CD4-positive, alpha-beta T cell treated with Interleukin-4 for 1 hour (primary cell): ENCODE measurements around the gene MAPK13.
"Not testable (repeated sequence)": the region's sequence is repeated elsewhere in the genome, so short reads cannot be mapped to it uniquely, and the experiment has no call there.

Source experiments
- DNase-seq, 2 donors: peaks; one replicate each; pipeline ENCODE4 v3.0.0-alpha.2; 2020 to 2022

The MAPK13 gene

GRCh38 chr6:36128793-36129192 is 1.5 kb upstream of the MAPK13 start:
- DNase-seq: no peak

DNA sequence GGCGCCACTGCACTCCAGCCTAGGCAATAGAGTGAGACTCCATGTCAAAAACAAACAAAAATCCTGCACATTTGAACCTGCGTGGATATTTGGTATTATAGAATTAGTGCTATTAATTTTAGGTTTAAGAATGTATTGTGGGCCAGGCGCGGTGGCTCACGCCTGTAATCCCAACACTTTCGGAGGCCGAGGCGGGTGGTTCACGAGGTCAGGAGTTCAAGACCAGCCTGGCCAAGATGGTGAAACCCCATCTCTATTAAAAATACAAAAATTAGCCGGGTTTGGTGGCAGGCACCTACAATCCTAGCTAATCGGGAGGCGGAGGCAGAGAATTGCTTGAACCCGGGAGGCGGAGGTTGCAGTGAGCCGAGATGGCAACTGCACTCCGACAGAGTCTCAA is 979 bp upstream of the MAPK13 start:
- not testable (repeated sequence) for DNase-seq

- peak; percentile 54 to 58 for DNase-seq
These were observed 576 bp downstream of the MAPK13 start for GRCh38 chr6:36130667-36131510.

- DNase-seq: peak; percentile 33 to 69
These were observed 1.4 kb downstream of the MAPK13 start for GRCh38 chr6:36131511-36132245.

- DNase-seq: no peak
These were observed 2.1 kb downstream of the MAPK13 start for GRCh38 chr6:36132246-36132895.

- DNase-seq: no peak
These were observed 2.8 kb downstream of the MAPK13 start for GRCh38 chr6:36133148-36133547.

- DNase-seq: no peak
These were observed 3.6 kb downstream of the MAPK13 start for GRCh38 chr6:36133912-36134311.

- no peak for DNase-seq
These were observed 4.9 kb downstream of the MAPK13 start for GRCh38 chr6:36135053-36135731.

DNA sequence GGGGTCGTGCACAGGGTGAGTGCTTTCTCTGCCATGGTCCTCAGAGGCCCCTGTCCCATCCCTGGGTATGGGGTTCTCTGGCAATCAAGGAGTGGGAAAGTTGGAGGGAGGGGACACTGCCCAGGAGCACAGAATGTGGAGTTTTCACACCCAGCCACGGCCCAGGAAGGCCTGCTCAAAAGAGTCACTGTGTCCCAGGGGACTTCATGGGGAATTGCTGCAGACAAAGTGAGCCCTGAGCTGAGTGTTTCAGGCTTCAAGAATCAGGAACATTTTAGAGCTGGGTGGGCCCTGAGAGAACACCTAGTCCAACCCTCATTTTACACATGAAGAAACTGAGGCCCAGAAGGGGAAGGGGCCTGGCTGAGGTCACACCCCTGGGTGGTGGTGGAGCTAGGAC is 5.7 kb downstream of the MAPK13 start:
- DNase-seq: no peak

GRCh38 chr6:36136551-36136950 is 6.2 kb downstream of the MAPK13 start:
- no peak for DNase-seq

GRCh38 chr6:36138667-36139066 is 8.4 kb downstream of the MAPK13 start:
- no peak for DNase-seq

DNA sequence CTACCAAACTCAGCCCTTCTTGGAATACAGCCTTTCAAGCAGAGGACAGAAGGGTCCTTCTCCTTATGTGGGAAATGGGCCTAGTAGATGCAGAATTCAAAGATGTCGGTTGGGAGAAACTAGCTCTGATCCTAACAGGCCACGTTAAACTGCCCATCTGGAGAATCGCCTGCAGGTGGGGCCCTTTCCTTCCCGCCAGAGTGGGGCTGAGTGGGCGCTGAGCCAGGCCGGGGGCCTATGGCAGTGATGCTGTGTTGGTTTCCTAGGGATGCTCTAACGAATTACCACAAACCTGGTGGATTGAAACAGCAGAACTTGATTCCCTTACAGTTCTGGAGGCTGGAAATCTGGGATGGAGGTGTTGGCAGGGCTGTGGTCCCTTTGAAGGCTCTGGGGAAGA is 9.1 kb downstream of the MAPK13 start:
- DNase-seq: no peak

- DNase-seq: no peak
These were observed 9.8 kb downstream of the MAPK13 start for GRCh38 chr6:36139991-36140710.

- no peak for DNase-seq
These were observed 10.8 kb downstream of the MAPK13 start for GRCh38 chr6:36141091-36141490.

DNA sequence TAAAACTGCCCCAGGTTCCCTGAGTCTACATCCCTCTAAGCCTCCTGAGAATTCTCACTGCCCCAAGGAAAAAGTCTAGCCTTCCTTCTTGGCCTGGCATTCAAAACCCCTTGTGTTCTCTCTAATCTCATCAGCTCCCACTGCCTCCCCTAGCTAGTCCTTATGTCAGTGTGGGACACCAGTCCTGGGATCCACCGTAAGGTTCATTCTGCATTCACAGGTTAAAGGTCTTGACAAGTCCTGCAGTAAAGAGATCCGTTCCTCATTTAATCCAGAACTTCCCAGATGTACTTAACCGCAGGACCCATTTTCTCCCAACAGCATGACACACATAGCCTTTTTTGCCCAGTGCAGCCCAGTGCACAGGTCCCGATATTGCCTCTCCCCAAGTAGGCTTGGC is 11.6 kb downstream of the MAPK13 start:
- no peak for DNase-seq

GRCh38 chr6:36142971-36143838 is 12.9 kb downstream of the MAPK13 start:
- no peak for DNase-seq

- no peak for DNase-seq
These were observed 15.2 kb downstream of the MAPK13 start for GRCh38 chr6:36145495-36145894.

DNA sequence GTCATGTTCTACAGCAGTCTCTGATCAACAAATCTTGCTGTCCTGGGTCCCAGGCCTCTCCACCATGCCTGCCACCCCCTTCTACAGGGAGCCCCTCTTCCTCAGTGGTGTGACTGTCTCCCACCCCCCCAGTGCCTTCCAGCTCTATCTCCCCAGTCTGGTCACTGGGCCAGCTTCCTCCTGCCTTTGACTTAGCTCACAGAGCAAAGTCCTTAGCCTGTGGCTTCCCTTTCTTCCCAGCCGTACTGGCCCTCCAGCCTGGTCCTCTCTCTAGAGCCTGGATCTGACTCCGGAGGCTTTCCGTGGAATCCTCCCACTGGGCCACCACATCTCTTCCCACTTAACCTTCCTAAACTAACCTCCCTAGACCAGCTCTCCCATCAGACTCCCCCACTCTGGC is 17.0 kb downstream of the MAPK13 start:
- no peak for DNase-seq

DNA sequence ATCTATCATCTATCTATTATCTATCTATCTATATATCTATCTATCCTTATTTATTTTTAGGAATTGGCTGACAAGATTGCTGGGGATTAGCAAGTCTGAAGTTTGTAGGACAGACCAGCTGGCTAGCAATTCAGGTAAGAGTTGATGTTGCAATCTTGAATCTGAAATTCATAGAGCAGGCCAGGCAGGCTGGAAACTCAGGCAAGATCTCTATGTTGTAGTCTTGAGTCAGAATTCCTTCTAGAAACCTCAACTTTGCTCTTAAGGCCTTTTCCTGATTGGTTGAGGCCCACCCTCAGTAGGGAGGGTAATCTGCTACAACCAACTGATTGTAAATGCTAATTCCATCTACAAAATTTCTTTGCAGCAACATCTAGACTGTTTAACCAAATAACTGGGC is 19.2 kb downstream of the MAPK13 start:
- DNase-seq: no peak

DNA sequence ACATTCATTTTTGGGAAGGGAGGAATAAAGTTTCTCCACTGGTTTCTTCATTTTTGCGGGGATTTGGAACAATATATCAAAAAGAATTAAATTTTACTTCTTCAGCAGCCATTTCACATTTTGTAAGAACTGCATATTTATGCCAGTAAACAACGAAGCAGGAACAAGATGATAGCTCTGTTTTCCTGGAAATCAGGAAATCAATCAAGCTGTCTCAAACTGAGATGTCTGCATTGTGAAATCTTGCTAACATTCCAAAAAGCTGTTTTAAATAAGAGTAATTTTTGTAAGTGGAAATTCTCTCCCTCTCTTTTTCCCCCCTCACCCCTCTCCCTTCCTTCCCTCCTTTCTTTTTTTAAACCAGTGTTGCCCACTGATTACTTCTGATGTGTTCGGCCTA is 20.0 kb downstream of the MAPK13 start:
- DNase-seq: no peak

- no peak for DNase-seq
These were observed 24.0 kb downstream of the MAPK13 start for GRCh38 chr6:36154286-36154685.
